K562 (cell line): ENCODE data around the gene C19orf18. TPM values are rescaled to one million over a fixed set of nuclear protein-coding genes. Genes with fewer than 3 reads are reported as not detected.
A peak's percentile ranks its signal among the peaks of the same experiment; 100 is the strongest.
"Not testable (repeated sequence)": the region's sequence is repeated elsewhere in the genome, so short reads cannot be mapped to it uniquely, and the experiment has no call there.

ENCODE experiments used
- CREB3L1 ChIP-seq: fragments of 450-650 bp; IDR thresholded peaks from 2 replicates; pipeline ENCODE4 v1.6.1; 2014; ENCODE audit warnings: low read depth, mild to moderate bottlenecking, moderate library complexity, borderline replicate concordance
- LCOR ChIP-seq: sonication (generic); formaldehyde crosslinking; IDR thresholded peaks from 2 replicates; pipeline ENCODE4 v1.8.0; 2022; ENCODE audit warnings: mild to moderate bottlenecking, missing genetic modification reagents
- MAX ChIP-seq: sonication (generic); formaldehyde crosslinking; IDR thresholded peaks from 2 replicates; pipeline ENCODE4 v1.9.0; 2022; ENCODE audit warnings: mild to moderate bottlenecking, missing genetic modification reagents
- NBN ChIP-seq: fragments of 450-650 bp; IDR thresholded peaks from 2 replicates; pipeline ENCODE4 v1.6.1; 2016; ENCODE audit warnings: low read depth, mild to moderate bottlenecking
- NR2C1 ChIP-seq, 2 experiments: fragments of 450-650 bp; IDR thresholded peaks; 2 replicates each; pipeline ENCODE4 v1.6.1; 2017; ENCODE audit warnings: mild to moderate bottlenecking in 2 of 2, antibody characterized with exemption in 1 of 2, inconsistent platforms in 1 of 2, missing compliant biosample characterization in 1 of 2, missing genetic modification characterization in 1 of 2
- PHF8 ChIP-seq: fragments of 200-600 bp; sonication (generic); IDR thresholded peaks from 2 replicates; pipeline ENCODE4 v1.6.1; 2012; ENCODE audit warnings: mixed run types, mild to moderate bottlenecking, inconsistent platforms, low read length, moderate library complexity, borderline replicate concordance
- POLR2B ChIP-seq: fragments of 450-650 bp; IDR thresholded peaks from 2 replicates; pipeline ENCODE4 v1.6.1; 2018; ENCODE audit warnings: low read depth; ENCODE audit not compliant: partially characterized antibody
- USF1 ChIP-seq: sonication (generic); formaldehyde crosslinking; IDR thresholded peaks from 2 replicates; pipeline ENCODE4 v1.9.0; 2022; ENCODE audit warnings: mild to moderate bottlenecking, missing genetic modification reagents
- ZNF143 ChIP-seq: sonication (generic); formaldehyde crosslinking; IDR thresholded peaks from 2 replicates; pipeline ENCODE4 v1.9.0; 2022; ENCODE audit warnings: mild to moderate bottlenecking, missing genetic modification reagents
- polyA plus RNA-seq, 8 experiments: library from polyadenylated mRNA; depleted of rRNA in 4 of 8; stranded (reverse) in 5 of 8; unstranded in 3 of 8; fragments of >200 nt; fragmentation: Nextera tagmentation in 2 of 8; fragmentation: Illumina TruSeq in 1 of 8; extraction: Ambion mirVana in 2 of 8; extraction: Trizol in 1 of 8; gene quantifications; 2 replicates each; pipeline versions ENCODE4 v1.2.1 to v1.2.3, GENCODE V29; 2011 to 2014; ENCODE audit warnings: inconsistent platforms in 1 of 8, missing spikeins in 1 of 8
- total RNA-seq, 7 experiments: library from RNA; depleted of rRNA in 6 of 7; stranded (reverse); fragments of >200 nt in 6 of 7; fragmentation: Illumina TruSeq in 2 of 7; extraction: Trizol in 2 of 7; gene quantifications; 2 replicates each; pipeline versions ENCODE4 v1.2.1 to v1.2.3, GENCODE V29; 2011 to 2021; ENCODE audit warnings: low replicate concordance in 1 of 7
- TF ChIP-seq, protein P1 (sequence below), 2 experiments: fragments of 450-650 bp in 1 of 2; sonication (generic) in 1 of 2; formaldehyde crosslinking in 1 of 2; IDR thresholded peaks; 2 replicates each; pipeline versions ENCODE4 v1.7.1 to v1.9.0; 2016 to 2022; ENCODE audit warnings: inconsistent platforms in 1 of 2, mild to moderate bottlenecking in 1 of 2, missing genetic modification reagents in 1 of 2
- TF ChIP-seq, protein P2 (sequence below), 2 experiments: IDR thresholded peaks; 2 replicates each; pipeline ENCODE4 v1.6.1; 2011; ENCODE audit warnings: borderline replicate concordance in 1 of 2, control low read depth in 1 of 2, low read depth in 1 of 2, low read length in 1 of 2, mild to moderate bottlenecking in 1 of 2, mixed read lengths in 1 of 2, moderate library complexity in 1 of 2; ENCODE audit not compliant: insufficient read depth in 1 of 2, insufficient read length in 1 of 2, poor library complexity in 1 of 2, severe bottlenecking in 1 of 2; ENCODE audit errors: extremely low read depth in 1 of 2

The C19orf18 gene
- total and polyA plus RNA-seq, 9 of the 15 experiments (the other 6 are each of a cell fraction or from before 2014, with no cell fraction given) = not detected

DNA sequence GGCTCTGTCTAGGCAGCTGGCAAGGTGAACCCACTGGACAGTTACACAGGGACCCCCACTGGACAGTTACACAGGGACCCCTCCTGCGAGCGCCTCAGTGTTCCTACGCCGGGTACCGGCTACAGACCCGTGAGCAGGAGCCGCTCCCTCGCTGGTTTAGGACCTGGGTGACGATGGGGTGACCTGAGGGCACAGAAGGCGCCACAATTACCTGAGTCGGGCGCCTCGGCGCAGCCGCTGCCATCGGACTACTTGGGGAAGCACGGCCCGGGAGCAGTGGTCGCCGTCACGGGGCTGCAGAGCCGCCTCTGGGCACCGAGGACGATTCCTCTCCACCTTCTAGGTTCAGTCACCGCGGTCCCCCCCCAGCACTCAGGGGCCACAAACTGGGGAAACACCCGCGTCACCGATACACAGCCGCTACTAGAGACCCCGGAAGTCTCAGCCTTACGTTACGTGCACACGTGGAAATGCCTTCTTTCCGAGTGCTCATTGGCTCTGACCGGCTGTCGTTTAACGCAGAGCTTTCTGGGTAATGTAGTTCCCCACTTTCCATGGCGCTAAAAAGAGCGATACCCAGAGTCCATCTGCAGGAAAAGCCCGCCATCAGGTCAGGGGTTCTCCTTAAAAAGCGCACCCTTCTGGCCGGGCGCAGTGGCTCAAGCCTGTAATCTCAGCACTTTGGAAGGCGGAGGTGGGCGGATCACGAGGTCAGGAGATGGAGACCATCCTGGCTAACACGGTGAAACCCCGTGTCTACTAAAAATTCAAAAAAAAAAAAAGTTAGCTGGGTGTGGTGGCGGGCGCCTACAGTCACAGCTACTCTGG is 58.0 kb downstream of the C19orf18 start, which contains the start of gene ZNF417 (continued):
- TF ChIP-seq, protein P1, sequence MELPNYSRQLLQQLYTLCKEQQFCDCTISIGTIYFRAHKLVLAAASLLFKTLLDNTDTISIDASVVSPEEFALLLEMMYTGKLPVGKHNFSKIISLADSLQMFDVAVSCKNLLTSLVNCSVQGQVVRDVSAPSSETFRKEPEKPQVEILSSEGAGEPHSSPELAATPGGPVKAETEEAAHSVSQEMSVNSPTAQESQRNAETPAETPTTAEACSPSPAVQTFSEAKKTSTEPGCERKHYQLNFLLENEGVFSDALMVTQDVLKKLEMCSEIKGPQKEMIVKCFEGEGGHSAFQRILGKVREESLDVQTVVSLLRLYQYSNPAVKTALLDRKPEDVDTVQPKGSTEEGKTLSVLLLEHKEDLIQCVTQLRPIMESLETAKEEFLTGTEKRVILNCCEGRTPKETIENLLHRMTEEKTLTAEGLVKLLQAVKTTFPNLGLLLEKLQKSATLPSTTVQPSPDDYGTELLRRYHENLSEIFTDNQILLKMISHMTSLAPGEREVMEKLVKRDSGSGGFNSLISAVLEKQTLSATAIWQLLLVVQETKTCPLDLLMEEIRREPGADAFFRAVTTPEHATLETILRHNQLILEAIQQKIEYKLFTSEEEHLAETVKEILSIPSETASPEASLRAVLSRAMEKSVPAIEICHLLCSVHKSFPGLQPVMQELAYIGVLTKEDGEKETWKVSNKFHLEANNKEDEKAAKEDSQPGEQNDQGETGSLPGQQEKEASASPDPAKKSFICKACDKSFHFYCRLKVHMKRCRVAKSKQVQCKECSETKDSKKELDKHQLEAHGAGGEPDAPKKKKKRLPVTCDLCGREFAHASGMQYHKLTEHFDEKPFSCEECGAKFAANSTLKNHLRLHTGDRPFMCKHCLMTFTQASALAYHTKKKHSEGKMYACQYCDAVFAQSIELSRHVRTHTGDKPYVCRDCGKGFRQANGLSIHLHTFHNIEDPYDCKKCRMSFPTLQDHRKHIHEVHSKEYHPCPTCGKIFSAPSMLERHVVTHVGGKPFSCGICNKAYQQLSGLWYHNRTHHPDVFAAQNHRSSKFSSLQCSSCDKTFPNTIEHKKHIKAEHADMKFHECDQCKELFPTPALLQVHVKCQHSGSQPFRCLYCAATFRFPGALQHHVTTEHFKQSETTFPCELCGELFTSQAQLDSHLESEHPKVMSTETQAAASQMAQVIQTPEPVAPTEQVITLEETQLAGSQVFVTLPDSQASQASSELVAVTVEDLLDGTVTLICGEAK (IDR thresholded peaks at IDR 0.05) = peak; percentile 91
- TF ChIP-seq, protein P1 (CRISPR knock-in tag; IDR thresholded peaks at IDR 0.05) = not testable (repeated sequence)
- TF ChIP-seq PHF8 (peak; percentile 65; the same call in 1 of the 2 replicates), MAX (peak; percentile 14; the same call in 1 of the 2 replicates), NR2C1 (IDR thresholded peaks at IDR 0.05) (peak; percentile 80), NR2C1 (tag; IDR thresholded peaks at IDR 0.05) (peak; percentile 88), POLR2B (peak; percentile 54), LCOR (CRISPR knock-in tag) (peak; percentile 87), USF1 (peak; percentile 56), ZNF143 (CRISPR knock-in tag) (peak; percentile 90), CREB3L1 (peak; percentile 99), NBN (0 out of 2 replicates have a peak, but pooled peaks have one; percentile 65)
- TF ChIP-seq, protein P2, sequence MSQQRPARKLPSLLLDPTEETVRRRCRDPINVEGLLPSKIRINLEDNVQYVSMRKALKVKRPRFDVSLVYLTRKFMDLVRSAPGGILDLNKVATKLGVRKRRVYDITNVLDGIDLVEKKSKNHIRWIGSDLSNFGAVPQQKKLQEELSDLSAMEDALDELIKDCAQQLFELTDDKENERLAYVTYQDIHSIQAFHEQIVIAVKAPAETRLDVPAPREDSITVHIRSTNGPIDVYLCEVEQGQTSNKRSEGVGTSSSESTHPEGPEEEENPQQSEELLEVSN (IDR thresholded peaks at IDR 0.05; ENCODE audit: borderline replicate concordance in 1 of 2, extremely low read depth in 1 of 2, insufficient read depth in 1 of 2, insufficient read length in 1 of 2, low read depth in 1 of 2, low read length in 1 of 2, poor library complexity in 1 of 2, severe bottlenecking in 1 of 2) = peak in 1 of 2 experiments; percentile 85
